ENCODE results near the gene POU3F2. TPM values are rescaled to one million over a fixed set of nuclear protein-coding genes. Genes with fewer than 3 reads are reported as not detected.

POU3F2 gene
- under 0.01 TPM in 1 of 2 replicates, not detected in the other for total RNA-seq (2012; rRNA removed)

- peaks cover 31% of the 10 kb centered on the region for H3K4me1 ChIP-seq (ENCODE audit: control insufficient read depth, insufficient read depth, low read length)
- H3K9me3 ChIP-seq (replicated peaks; ENCODE audit: low read length) = no peaks in the 10 kb centered on the region
- peak within 1 kb of the TSS; percentile 14 for H3K9ac ChIP-seq (ENCODE audit: low read depth, low read length)
These were observed at the start of gene POU3F2 for GRCh38 chr6:98834060-98835031. Gene POU3F2 (plus strand): TSS chr6:98834574. CDS start chr6:98834874, 300 bp downstream.

DNA sequence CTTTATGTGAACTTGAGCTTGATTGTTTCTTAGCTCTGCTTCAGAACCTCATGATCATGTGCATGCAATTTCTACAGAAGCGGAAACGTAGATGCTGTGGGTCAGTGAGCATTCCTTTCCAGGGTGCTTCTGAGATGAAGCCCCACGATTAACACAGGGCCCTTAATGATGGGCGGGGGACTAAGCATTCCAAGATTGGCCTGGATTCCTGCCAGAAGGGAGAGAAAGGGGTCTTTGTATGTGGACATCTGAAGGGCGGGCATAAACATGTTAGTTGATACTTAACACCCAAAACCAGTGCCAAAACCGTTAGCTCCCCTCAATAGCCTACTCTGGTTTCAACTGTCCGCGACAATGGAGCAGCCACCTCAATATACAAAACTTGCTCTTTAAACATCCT, 46.9 kb upstream of the POU3F2 start:
- Histone ChIP-seq H3K4me2 (ENCODE audit: low read length) (no peak overlapping the region), H3K27me3 (ENCODE audit: control insufficient read depth, insufficient read depth, low read length) (peaks cover 30% of the 10 kb centered on the region), H3K4me1 (ENCODE audit: control insufficient read depth, insufficient read depth, low read length) (no peaks in the 10 kb centered on the region), H3K4me3 (ENCODE audit: low read length) (no peak overlapping the region), H3K36me3 (ENCODE audit: insufficient read depth, low read length) (no peaks in the 10 kb centered on the region), H3K9ac (ENCODE audit: low read depth, low read length) (no peak overlapping the region), H3K9me3 (replicated peaks; ENCODE audit: low read length) (no peaks in the 10 kb centered on the region)

More at GRCh38 chr6:98834060-98835031, at the start of gene POU3F2:
- Histone ChIP-seq H3K4me2 (ENCODE audit: low read length) (peak within 1 kb of the TSS; percentile 85), H3K27me3 (ENCODE audit: control insufficient read depth, insufficient read depth, low read length) (peaks cover 87% of the 10 kb centered on the region), H3K4me3 (ENCODE audit: low read length) (peak within 1 kb of the TSS; percentile 65), H3K36me3 (ENCODE audit: insufficient read depth, low read length) (no peaks in the 10 kb centered on the region)

- H3K36me3 ChIP-seq (ENCODE audit: insufficient read depth, low read length) = no peaks in the 10 kb centered on the region
- peaks cover 27% of the 10 kb centered on the region for H3K27me3 ChIP-seq (ENCODE audit: control insufficient read depth, insufficient read depth, low read length)
- no peaks in the 10 kb centered on the region for H3K4me1 ChIP-seq (ENCODE audit: control insufficient read depth, insufficient read depth, low read length)
- H3K4me3 ChIP-seq (ENCODE audit: low read length) = no peak overlapping the region
- no peak overlapping the region for H3K4me2 ChIP-seq (ENCODE audit: low read length)
- no peaks in the 10 kb centered on the region for H3K9me3 ChIP-seq (replicated peaks; ENCODE audit: low read length)
- H3K9ac ChIP-seq (ENCODE audit: low read depth, low read length) = no peak overlapping the region
These were observed 46.4 kb upstream of the POU3F2 start for GRCh38 chr6:98787961-98788360.

DNA sequence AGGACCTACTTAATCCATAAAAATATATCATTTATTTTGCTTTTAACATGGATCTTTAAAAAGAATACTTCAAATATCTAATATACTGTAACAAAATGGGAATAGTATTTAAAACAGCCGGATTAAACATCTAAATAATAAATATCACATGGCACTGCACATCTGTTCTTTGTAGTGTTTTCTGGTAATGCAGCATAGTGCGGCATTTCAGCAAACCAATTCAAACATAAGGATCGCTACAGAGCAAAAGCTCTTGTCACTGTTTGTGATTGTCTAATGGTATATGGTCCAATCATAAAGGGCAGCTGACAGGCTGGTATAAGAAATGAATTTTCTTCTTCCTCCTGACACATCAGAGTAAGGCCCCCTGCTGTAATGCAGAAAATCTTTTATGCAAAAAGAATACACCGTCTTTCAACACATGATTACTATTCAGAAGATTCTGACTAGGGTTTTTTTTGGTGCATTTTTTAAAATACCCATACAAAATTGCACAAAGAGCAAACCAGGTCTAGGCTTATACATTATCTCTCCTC, 40.0 kb upstream of the POU3F2 start:
- H3K9ac ChIP-seq (ENCODE audit: low read depth, low read length) = no peak overlapping the region
- H3K27me3 ChIP-seq (ENCODE audit: control insufficient read depth, insufficient read depth, low read length) = peaks cover 13% of the 10 kb centered on the region

DNA sequence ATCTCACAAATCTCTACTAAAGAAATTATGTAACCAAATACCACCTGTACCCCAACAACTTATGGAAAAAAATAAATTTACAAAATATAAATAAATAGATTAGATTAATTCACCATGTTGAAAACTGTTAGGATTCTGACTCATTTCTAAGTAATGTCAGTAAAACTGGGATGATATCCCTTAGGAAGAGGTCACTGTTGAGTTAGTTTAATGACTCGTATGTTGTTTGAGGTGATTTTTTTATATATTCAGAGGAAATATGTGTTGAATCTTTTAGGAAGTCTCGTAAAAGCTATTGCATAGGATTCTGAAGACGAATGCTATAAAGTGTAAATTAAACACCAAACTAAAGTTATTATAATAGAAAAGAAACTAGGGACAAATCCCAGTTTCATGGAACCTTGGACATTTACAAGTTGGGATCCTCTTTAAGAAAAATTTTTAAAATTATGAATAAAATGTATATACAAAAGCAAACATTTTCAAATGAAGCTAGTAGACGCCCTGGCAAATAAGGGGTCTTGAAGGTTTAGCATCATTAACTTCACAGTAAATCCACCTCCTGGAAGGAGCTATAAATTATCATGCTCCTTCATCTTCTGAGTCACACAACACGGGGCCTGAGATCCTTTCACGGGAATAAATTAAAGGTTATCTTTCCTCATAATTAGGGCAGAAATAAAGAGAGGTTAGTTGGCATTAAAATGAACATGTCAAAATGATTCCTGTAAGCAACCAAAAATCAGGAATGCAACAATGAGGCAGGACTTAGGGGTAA, 37.0 kb upstream of the POU3F2 start:
- peaks cover 9% of the 10 kb centered on the region for H3K27me3 ChIP-seq (ENCODE audit: control insufficient read depth, insufficient read depth, low read length)
- no peak overlapping the region for H3K4me2 ChIP-seq (ENCODE audit: low read length)
- H3K9me3 ChIP-seq (replicated peaks; ENCODE audit: low read length) = no peaks in the 10 kb centered on the region

More for the DNA sequence above, 40.0 kb upstream of the POU3F2 start:
- no peak overlapping the region for H3K4me3 ChIP-seq (ENCODE audit: low read length)
- no peaks in the 10 kb centered on the region for H3K36me3 ChIP-seq (ENCODE audit: insufficient read depth, low read length)
- H3K4me2 ChIP-seq (ENCODE audit: low read length) = no peak overlapping the region
- no peaks in the 10 kb centered on the region for H3K4me1 ChIP-seq (ENCODE audit: control insufficient read depth, insufficient read depth, low read length)
- H3K9me3 ChIP-seq (replicated peaks; ENCODE audit: low read length) = no peaks in the 10 kb centered on the region

DNA sequence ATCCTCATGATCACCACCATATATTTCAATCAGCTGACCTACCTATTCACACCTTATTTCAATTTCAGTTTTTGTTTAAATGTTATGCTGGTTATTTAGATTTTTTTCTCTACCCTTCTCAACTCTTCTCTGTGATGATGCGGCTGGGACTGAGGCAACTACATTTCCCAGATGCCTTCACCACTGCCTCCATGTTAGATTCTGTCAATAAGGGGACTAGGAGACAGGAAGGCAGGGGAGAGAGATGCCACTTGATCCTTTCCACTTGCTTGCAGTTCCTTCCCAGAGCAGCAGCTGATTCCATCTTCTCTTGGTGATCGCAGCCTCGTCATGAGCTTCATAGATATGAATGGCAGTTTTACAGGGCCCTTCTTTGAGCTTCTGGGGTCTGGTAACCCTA, 33.5 kb upstream of the POU3F2 start:
- Histone ChIP-seq H3K4me3 (ENCODE audit: low read length) (no peak overlapping the region), H3K9ac (ENCODE audit: low read depth, low read length) (no peak overlapping the region), H3K27me3 (ENCODE audit: control insufficient read depth, insufficient read depth, low read length) (no peaks in the 10 kb centered on the region), H3K4me1 (ENCODE audit: control insufficient read depth, insufficient read depth, low read length) (no peaks in the 10 kb centered on the region), H3K4me2 (ENCODE audit: low read length) (no peak overlapping the region), H3K9me3 (replicated peaks; ENCODE audit: low read length) (no peaks in the 10 kb centered on the region), H3K36me3 (ENCODE audit: insufficient read depth, low read length) (no peaks in the 10 kb centered on the region)

More for the DNA sequence above, 37.0 kb upstream of the POU3F2 start:
- Histone ChIP-seq H3K4me1 (ENCODE audit: control insufficient read depth, insufficient read depth, low read length) (no peaks in the 10 kb centered on the region), H3K9ac (ENCODE audit: low read depth, low read length) (no peak overlapping the region), H3K36me3 (ENCODE audit: insufficient read depth, low read length) (no peaks in the 10 kb centered on the region), H3K4me3 (ENCODE audit: low read length) (no peak overlapping the region)

GRCh38 chr6:98808541-98809210, 25.7 kb upstream of the POU3F2 start:
- Histone ChIP-seq H3K36me3 (ENCODE audit: insufficient read depth, low read length) (no peaks in the 10 kb centered on the region), H3K4me3 (ENCODE audit: low read length) (no peak overlapping the region), H3K4me2 (ENCODE audit: low read length) (no peak overlapping the region), H3K27me3 (ENCODE audit: control insufficient read depth, insufficient read depth, low read length) (no peaks in the 10 kb centered on the region), H3K9ac (ENCODE audit: low read depth, low read length) (no peak overlapping the region), H3K9me3 (replicated peaks; ENCODE audit: low read length) (no peaks in the 10 kb centered on the region), H3K4me1 (ENCODE audit: control insufficient read depth, insufficient read depth, low read length) (peaks cover 4% of the 10 kb centered on the region)

GRCh38 chr6:98812220-98812619, 22.2 kb upstream of the POU3F2 start:
- Histone ChIP-seq H3K36me3 (ENCODE audit: insufficient read depth, low read length) (no peaks in the 10 kb centered on the region), H3K27me3 (ENCODE audit: control insufficient read depth, insufficient read depth, low read length) (peaks cover 7% of the 10 kb centered on the region), H3K4me3 (ENCODE audit: low read length) (no peak overlapping the region), H3K9me3 (replicated peaks; ENCODE audit: low read length) (no peaks in the 10 kb centered on the region), H3K4me2 (ENCODE audit: low read length) (no peak overlapping the region), H3K9ac (ENCODE audit: low read depth, low read length) (no peak overlapping the region), H3K4me1 (ENCODE audit: control insufficient read depth, insufficient read depth, low read length) (peaks cover 4% of the 10 kb centered on the region)

- H3K9me3 ChIP-seq (replicated peaks; ENCODE audit: low read length) = no peaks in the 10 kb centered on the region
- H3K4me1 ChIP-seq (ENCODE audit: control insufficient read depth, insufficient read depth, low read length) = no peaks in the 10 kb centered on the region
- H3K4me3 ChIP-seq (ENCODE audit: low read length) = no peak overlapping the region
These were observed 17.6 kb upstream of the POU3F2 start for GRCh38 chr6:98816799-98817198.

DNA sequence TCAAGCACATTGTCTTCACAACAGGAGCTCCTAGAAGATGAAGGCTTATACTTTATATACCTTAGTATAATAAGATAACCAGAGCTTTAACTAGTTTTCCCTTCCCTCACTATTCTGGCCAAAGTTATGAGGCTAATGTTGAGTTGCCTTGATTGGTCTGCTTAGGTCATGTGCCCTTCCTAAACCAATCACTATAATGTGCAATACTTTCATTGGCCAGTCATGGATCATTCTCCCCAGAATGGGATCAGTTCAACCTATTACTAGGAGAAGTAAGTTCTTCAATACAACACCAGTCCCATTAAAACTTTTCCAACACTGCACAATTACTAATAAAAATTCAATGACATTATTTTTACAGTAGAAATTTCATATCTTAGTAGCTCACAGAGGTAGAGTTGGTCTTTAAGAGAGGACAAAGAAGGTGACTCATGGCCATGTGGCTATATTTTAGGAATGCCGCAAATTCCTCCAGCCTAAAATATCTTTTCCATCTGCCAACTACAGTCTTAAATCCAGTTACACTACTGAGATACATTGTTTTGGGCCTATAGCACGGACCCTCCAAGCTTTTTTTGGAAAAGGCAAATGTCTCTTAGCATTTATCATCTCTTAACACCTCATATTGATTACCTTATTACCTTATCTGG, 12.5 kb upstream of the POU3F2 start:
- Histone ChIP-seq H3K9ac (ENCODE audit: low read depth, low read length) (no peak overlapping the region), H3K36me3 (ENCODE audit: insufficient read depth, low read length) (no peaks in the 10 kb centered on the region), H3K4me2 (ENCODE audit: low read length) (no peak overlapping the region), H3K9me3 (replicated peaks; ENCODE audit: low read length) (no peaks in the 10 kb centered on the region), H3K4me1 (ENCODE audit: control insufficient read depth, insufficient read depth, low read length) (peaks cover 12% of the 10 kb centered on the region), H3K4me3 (ENCODE audit: low read length) (no peak overlapping the region), H3K27me3 (ENCODE audit: control insufficient read depth, insufficient read depth, low read length) (peaks cover 86% of the 10 kb centered on the region)

More at GRCh38 chr6:98816799-98817198, 17.6 kb upstream of the POU3F2 start:
- no peak overlapping the region for H3K4me2 ChIP-seq (ENCODE audit: low read length)
- H3K27me3 ChIP-seq (ENCODE audit: control insufficient read depth, insufficient read depth, low read length) = peaks cover 46% of the 10 kb centered on the region
- no peak overlapping the region for H3K9ac ChIP-seq (ENCODE audit: low read depth, low read length)
- H3K36me3 ChIP-seq (ENCODE audit: insufficient read depth, low read length) = no peaks in the 10 kb centered on the region

All from skeletal muscle satellite cell (primary cell).